WTC11 (cell line): ENCODE measurements around the gene ULK4. TPM values are rescaled to one million over a fixed set of nuclear protein-coding genes. Genes with fewer than 3 reads are reported as not detected.

Experiments
- ATAC-seq: fragments of 200-7000 bp; cut with Tn5 transposase; 2 replicates; pipeline ENCODE4 v1.10.0; 2021; ENCODE audit warnings: mild to moderate bottlenecking, moderate library complexity
- CTCF ChIA-PET: fragments of 300-600 bp; sonication (Branson Sonifier 250); formaldehyde crosslinking; loops from one replicate; lab custom pipeline; 2021; ENCODE audit warnings: antibody characterized with exemption; lab: Charles Lee
- POLR2A ChIA-PET: fragments of 350-600 bp; sonication (Branson Sonifier 250); formaldehyde crosslinking; loops from one replicate; lab custom pipeline; 2021; ENCODE audit warnings: antibody characterized with exemption; lab: Charles Lee
- DNase-seq: peaks from one replicate; pipeline ENCODE4 v3.0.0; 2021; ENCODE audit warnings: low spot score
- H3K27ac Mint-ChIP-seq: 2 replicates; pipeline ENCODE4 v1.8.0; 2021; ENCODE audit warnings: mixed read lengths
- H3K27me3 Mint-ChIP-seq: 2 replicates; pipeline ENCODE4 v1.8.0; 2021; ENCODE audit warnings: low read depth, mild to moderate bottlenecking, moderate library complexity, mixed read lengths
- H3K36me3 Mint-ChIP-seq: 2 replicates; pipeline ENCODE4 v1.8.0; 2021; ENCODE audit warnings: mixed read lengths
- H3K4me1 Mint-ChIP-seq: 2 replicates; pipeline ENCODE4 v1.8.0; 2022; ENCODE audit warnings: mixed read lengths
- H3K4me3 Mint-ChIP-seq: 2 replicates; pipeline ENCODE4 v1.8.0; 2021; ENCODE audit warnings: mild to moderate bottlenecking, moderate library complexity, mixed read lengths
- H3K9me3 Mint-ChIP-seq: 2 replicates; pipeline ENCODE4 v1.8.0; 2021; ENCODE audit warnings: mixed read lengths
- AR ChIP-seq: fragments of 250-450 bp; sonication (Bioruptor Pico); IDR thresholded peaks from 2 replicates; pipeline ENCODE4 v1.9.0; 2021; ENCODE audit warnings: mild to moderate bottlenecking
- ATF1 ChIP-seq: sonication (generic); formaldehyde crosslinking; IDR thresholded peaks from 2 replicates; pipeline ENCODE4 v1.8.1; 2023; ENCODE audit warnings: mild to moderate bottlenecking, moderate library complexity, missing genetic modification reagents
- ATF2 ChIP-seq: sonication (generic); formaldehyde crosslinking; IDR thresholded peaks from 2 replicates; pipeline ENCODE4 v1.8.1; 2022; ENCODE audit warnings: low read depth, missing genetic modification reagents, borderline replicate concordance
- CDX4 ChIP-seq: fragments of 250-450 bp; sonication (Bioruptor Pico); IDR thresholded peaks from 2 replicates; pipeline ENCODE4 v1.9.0; 2021; ENCODE audit warnings: moderate library complexity, mild to moderate bottlenecking, inconsistent platforms, borderline replicate concordance
- CTCF ChIP-seq: fragments of 200-600 bp; IDR thresholded peaks from 2 replicates; pipeline ENCODE4 v1.8.0; 2022; ENCODE audit warnings: antibody characterized with exemption
- E2F1 ChIP-seq: sonication (generic); formaldehyde crosslinking; IDR thresholded peaks from 2 replicates; pipeline ENCODE4 v1.8.0; 2022; ENCODE audit warnings: mild to moderate bottlenecking, missing genetic modification reagents
- ERG ChIP-seq: fragments of 250-450 bp; sonication (Bioruptor Pico); IDR thresholded peaks from 2 replicates; pipeline ENCODE4 v1.8.0; 2021; ENCODE audit warnings: mild to moderate bottlenecking
- ETV6 ChIP-seq: sonication (generic); formaldehyde crosslinking; IDR thresholded peaks from 2 replicates; pipeline ENCODE4 v1.8.1; 2022; ENCODE audit warnings: mild to moderate bottlenecking, missing genetic modification reagents
- FOXK1 ChIP-seq: sonication (generic); formaldehyde crosslinking; IDR thresholded peaks from 2 replicates; pipeline ENCODE4 v1.8.0; 2022; ENCODE audit warnings: mild to moderate bottlenecking, moderate library complexity, missing genetic modification reagents
- FOXP1 ChIP-seq: sonication (generic); formaldehyde crosslinking; IDR thresholded peaks from 2 replicates; pipeline ENCODE4 v1.8.0; 2022; ENCODE audit warnings: missing genetic modification reagents, mild to moderate bottlenecking, moderate library complexity, borderline replicate concordance
- HMGA2 ChIP-seq: fragments of 250-450 bp; sonication (Bioruptor Pico); IDR thresholded peaks from 2 replicates; pipeline ENCODE4 v1.4.0; 2021; ENCODE audit warnings: mild to moderate bottlenecking, moderate library complexity
- MAX ChIP-seq: sonication (generic); formaldehyde crosslinking; IDR thresholded peaks from 2 replicates; pipeline ENCODE4 v1.8.0; 2022; ENCODE audit warnings: mild to moderate bottlenecking, missing genetic modification reagents
- NFATC4 ChIP-seq: fragments of 250-450 bp; sonication (Bioruptor Pico); IDR thresholded peaks from 2 replicates; pipeline ENCODE4 v1.9.0; 2021; ENCODE audit warnings: mild to moderate bottlenecking
- PREB ChIP-seq: sonication (generic); formaldehyde crosslinking; IDR thresholded peaks from 2 replicates; pipeline ENCODE4 v1.8.1; 2022; ENCODE audit warnings: mild to moderate bottlenecking, missing genetic modification reagents, moderate library complexity, borderline replicate concordance
- PRRX2 ChIP-seq: fragments of 250-450 bp; sonication (Bioruptor Pico); IDR thresholded peaks from 2 replicates; pipeline ENCODE4 v1.8.0; 2021; ENCODE audit warnings: mild to moderate bottlenecking
- TEAD4 ChIP-seq: sonication (generic); formaldehyde crosslinking; IDR thresholded peaks from 2 replicates; pipeline ENCODE4 v1.8.0; 2022; ENCODE audit warnings: mild to moderate bottlenecking, missing genetic modification reagents
- USF2 ChIP-seq: sonication (generic); formaldehyde crosslinking; IDR thresholded peaks from 2 replicates; pipeline ENCODE4 v1.8.1; 2023; ENCODE audit warnings: mild to moderate bottlenecking, missing genetic modification reagents, moderate library complexity
- ZBTB43 ChIP-seq: sonication (generic); formaldehyde crosslinking; IDR thresholded peaks from 2 replicates; pipeline ENCODE4 v1.8.1; 2023; ENCODE audit warnings: mild to moderate bottlenecking, missing genetic modification reagents
- ZNF416 ChIP-seq: fragments of 250-450 bp; sonication (Bioruptor Pico); IDR thresholded peaks from 2 replicates; pipeline ENCODE4 v1.9.0; 2021; ENCODE audit warnings: mild to moderate bottlenecking, inconsistent platforms
- ZNF671 ChIP-seq: fragments of 250-450 bp; sonication (Bioruptor Pico); IDR thresholded peaks from 2 replicates; pipeline ENCODE4 v1.8.0; 2021; ENCODE audit warnings: mild to moderate bottlenecking
- total RNA-seq: library from RNA; stranded (reverse); gene quantifications from 3 replicates; pipeline ENCODE4 v1.2.3, GENCODE V29; 2021

The ULK4 gene
- total RNA-seq, 1 experiment from 2014 or later = 9.2 TPM

- Mint-ChIP-seq H3K36me3 (peaks cover 8% of the 10 kb centered on the region), H3K9me3 (peaks cover 20% of the 10 kb centered on the region), H3K27me3 (peaks cover 2% of the 10 kb centered on the region; the same call in 1 of the 2 replicates), H3K4me3 (no peak overlapping the region), H3K4me1 (peaks cover 5% of the 10 kb centered on the region), H3K27ac (no peak overlapping the region)
- no peak for DNase-seq
- POLR2A ChIA-PET = no interaction called here
- TF ChIP-seq CTCF (no peak), ZNF671 (CRISPR knock-in tag) (no peak), ZNF416 (CRISPR knock-in tag) (no peak), ETV6 (CRISPR knock-in tag) (no peak), CDX4 (CRISPR knock-in tag) (no peak)
- no peak for ATAC-seq
- CTCF ChIA-PET = no interaction called here
Observed at GRCh38 chr3:42001777-42002176, 39.9 kb upstream of the ULK4 start.

GRCh38 chr3:41999909-42000308 is 38.0 kb upstream of the ULK4 start:
- ATAC-seq (no peak), DNase-seq (no peak)
- CTCF ChIA-PET = no interaction called here
- no peak overlapping the region for H3K27ac Mint-ChIP-seq
- POLR2A ChIA-PET = interaction anchor here (0.6 kb wide), 2 partner anchors 26 to 1383 kb away, joined by 3 to 4 read pairs; no protein-coding TSS in a partner anchor
- peaks cover 2% of the 10 kb centered on the region; the same call in 1 of the 2 replicates for H3K27me3 Mint-ChIP-seq
- no peak overlapping the region for H3K4me3 Mint-ChIP-seq
- peaks cover 5% of the 10 kb centered on the region for H3K4me1 Mint-ChIP-seq
- peaks cover 20% of the 10 kb centered on the region for H3K9me3 Mint-ChIP-seq
- peaks cover 8% of the 10 kb centered on the region for H3K36me3 Mint-ChIP-seq
- TF ChIP-seq ZBTB43 = no peak
- no peak for TF ChIP-seq PRRX2 (CRISPR knock-in tag)
- TF ChIP-seq NFATC4 (CRISPR knock-in tag) = no peak
- no peak for TF ChIP-seq PREB (CRISPR knock-in tag)
- TF ChIP-seq MAX = no peak
- TF ChIP-seq ATF1 (CRISPR knock-in tag) = no peak
- no peak for TF ChIP-seq AR
- no peak for TF ChIP-seq ERG (CRISPR knock-in tag)
- no peak for TF ChIP-seq E2F1 (CRISPR knock-in tag)
- no peak for TF ChIP-seq FOXK1 (CRISPR knock-in tag)
- TF ChIP-seq TEAD4 (CRISPR knock-in tag) = no peak
- TF ChIP-seq ZNF671 (CRISPR knock-in tag) = no peak
- no peak for TF ChIP-seq ATF2
- no peak for TF ChIP-seq HMGA2 (CRISPR knock-in tag)
- no peak for TF ChIP-seq USF2 (CRISPR knock-in tag)
- TF ChIP-seq FOXP1 (CRISPR knock-in tag) = no peak
